Loucy (cell line): ENCODE results near the gene PRDM10.

Experiments
- CTCF ChIP-seq: fragments of 200-600 bp; sonication (generic); conservative IDR thresholded peaks from 2 replicates; pipeline ENCODE4 v1.5.1; 2014; ENCODE audit warnings: mild to moderate bottlenecking, antibody characterized with exemption, low read length
- EZH2phosphoT487 ChIP-seq: fragments of 200-600 bp; IDR thresholded peaks from 2 replicates; pipeline ENCODE4 v1.6.1; 2018; ENCODE audit warnings: antibody characterized with exemption, mild to moderate bottlenecking, moderate library complexity, borderline replicate concordance

DNA sequence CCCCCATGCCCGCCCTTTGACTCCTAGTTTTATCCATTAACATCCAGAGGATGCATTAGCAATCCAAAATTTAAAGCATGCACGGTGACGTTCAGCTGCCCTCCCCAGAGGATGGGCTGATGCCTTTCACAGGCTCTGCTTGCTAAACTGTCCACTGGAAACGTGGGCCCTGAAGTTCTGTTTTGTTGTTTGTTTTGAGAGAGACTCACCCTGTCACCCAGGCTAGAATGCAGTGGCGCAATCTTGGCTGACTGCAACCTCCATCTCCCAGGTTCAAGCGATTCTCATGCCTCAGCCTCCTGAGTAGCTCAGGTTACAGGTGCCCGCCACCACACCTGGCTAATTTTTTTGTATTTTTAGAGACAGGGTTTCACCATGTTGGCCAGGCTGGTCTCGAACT lies 146.6 kb downstream of the PRDM10 start:
- no peak for TF ChIP-seq CTCF
- no peak for TF ChIP-seq EZH2phosphoT487
